ENCODE results near the gene VPS36. TPM values are rescaled to one million over a fixed set of nuclear protein-coding genes. Genes with fewer than 3 reads are reported as not detected.
A peak's percentile ranks its signal among the peaks of the same experiment; 100 is the strongest.

The VPS36 gene
- total and polyA plus RNA-seq, 2 of the 13 experiments (the other 11 are each of a cell fraction or from before 2014, with no cell fraction given): 17.2 to 22.4 TPM

DNA sequence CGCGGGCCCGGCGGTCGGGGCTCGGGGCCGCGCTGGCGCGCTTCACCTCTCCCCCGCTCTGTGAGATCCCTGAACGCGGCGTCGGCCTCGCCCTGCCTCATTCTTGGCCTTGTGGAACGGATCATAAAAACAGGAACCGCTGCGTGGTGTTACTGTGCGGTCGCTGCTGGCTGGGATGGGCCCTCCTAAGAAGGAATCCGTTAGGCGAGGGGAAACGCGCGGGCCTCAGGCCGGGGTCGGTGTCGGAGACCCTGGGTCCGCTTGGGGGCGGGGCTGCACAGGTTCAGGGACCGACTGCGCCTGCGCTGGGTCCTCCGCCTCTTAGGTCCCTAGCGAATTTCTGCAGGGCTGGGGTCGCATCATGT lies 5.2 kb upstream of the VPS36 start (continued):
- TF ChIP-seq, protein P1, sequence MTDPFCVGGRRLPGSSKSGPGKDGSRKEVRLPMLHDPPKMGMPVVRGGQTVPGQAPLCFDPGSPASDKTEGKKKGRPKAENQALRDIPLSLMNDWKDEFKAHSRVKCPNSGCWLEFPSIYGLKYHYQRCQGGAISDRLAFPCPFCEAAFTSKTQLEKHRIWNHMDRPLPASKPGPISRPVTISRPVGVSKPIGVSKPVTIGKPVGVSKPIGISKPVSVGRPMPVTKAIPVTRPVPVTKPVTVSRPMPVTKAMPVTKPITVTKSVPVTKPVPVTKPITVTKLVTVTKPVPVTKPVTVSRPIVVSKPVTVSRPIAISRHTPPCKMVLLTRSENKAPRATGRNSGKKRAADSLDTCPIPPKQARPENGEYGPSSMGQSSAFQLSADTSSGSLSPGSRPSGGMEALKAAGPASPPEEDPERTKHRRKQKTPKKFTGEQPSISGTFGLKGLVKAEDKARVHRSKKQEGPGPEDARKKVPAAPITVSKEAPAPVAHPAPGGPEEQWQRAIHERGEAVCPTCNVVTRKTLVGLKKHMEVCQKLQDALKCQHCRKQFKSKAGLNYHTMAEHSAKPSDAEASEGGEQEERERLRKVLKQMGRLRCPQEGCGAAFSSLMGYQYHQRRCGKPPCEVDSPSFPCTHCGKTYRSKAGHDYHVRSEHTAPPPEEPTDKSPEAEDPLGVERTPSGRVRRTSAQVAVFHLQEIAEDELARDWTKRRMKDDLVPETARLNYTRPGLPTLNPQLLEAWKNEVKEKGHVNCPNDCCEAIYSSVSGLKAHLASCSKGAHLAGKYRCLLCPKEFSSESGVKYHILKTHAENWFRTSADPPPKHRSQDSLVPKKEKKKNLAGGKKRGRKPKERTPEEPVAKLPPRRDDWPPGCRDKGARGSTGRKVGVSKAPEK (CRISPR knock-in tag; IDR thresholded peaks at IDR 0.05; ENCODE audit: borderline replicate concordance): no peak
- TF ChIP-seq ZFYVE20 (CRISPR knock-in tag; IDR thresholded peaks at IDR 0.05; ENCODE audit: borderline replicate concordance, low read depth): no peak
- TF ChIP-seq NFRKB (IDR thresholded peaks at IDR 0.05): no peak
- TF ChIP-seq NBN (conservative IDR thresholded peaks at IDR 0.05): no peak
- 0 out of 2 replicates have a peak, but pooled peaks have one; percentile 19 for TF ChIP-seq THAP11 (CRISPR knock-in tag; IDR thresholded peaks at IDR 0.05)
- TF ChIP-seq PHF20 (CRISPR knock-in tag; IDR thresholded peaks at IDR 0.05): no peak; the same call in 1 of the 2 replicates
- no peak for TF ChIP-seq NPAS2 (CRISPR knock-in tag; IDR thresholded peaks at IDR 0.05; ENCODE audit: borderline replicate concordance)
- TF ChIP-seq RBAK (CRISPR knock-in tag; IDR thresholded peaks at IDR 0.05): no peak
- TF ChIP-seq, protein P2, sequence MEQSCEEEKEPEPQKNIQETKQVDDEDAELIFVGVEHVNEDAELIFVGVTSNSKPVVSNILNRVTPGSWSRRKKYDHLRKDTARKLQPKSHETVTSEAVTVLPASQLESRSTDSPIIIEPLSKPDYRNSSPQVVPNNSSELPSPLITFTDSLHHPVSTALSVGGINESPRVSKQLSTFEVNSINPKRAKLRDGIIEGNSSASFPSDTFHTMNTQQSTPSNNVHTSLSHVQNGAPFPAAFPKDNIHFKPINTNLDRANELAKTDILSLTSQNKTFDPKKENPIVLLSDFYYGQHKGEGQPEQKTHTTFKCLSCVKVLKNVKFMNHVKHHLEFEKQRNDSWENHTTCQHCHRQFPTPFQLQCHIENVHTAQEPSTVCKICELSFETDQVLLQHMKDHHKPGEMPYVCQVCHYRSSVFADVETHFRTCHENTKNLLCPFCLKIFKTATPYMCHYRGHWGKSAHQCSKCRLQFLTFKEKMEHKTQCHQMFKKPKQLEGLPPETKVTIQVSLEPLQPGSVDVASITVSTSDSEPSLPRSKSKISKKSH (CRISPR knock-in tag; IDR thresholded peaks at IDR 0.05; ENCODE audit: borderline replicate concordance): no peak
- TF ChIP-seq, protein P3, sequence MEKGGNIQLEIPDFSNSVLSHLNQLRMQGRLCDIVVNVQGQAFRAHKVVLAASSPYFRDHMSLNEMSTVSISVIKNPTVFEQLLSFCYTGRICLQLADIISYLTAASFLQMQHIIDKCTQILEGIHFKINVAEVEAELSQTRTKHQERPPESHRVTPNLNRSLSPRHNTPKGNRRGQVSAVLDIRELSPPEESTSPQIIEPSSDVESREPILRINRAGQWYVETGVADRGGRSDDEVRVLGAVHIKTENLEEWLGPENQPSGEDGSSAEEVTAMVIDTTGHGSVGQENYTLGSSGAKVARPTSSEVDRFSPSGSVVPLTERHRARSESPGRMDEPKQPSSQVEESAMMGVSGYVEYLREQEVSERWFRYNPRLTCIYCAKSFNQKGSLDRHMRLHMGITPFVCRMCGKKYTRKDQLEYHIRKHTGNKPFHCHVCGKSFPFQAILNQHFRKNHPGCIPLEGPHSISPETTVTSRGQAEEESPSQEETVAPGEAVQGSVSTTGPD (CRISPR knock-in tag; IDR thresholded peaks at IDR 0.05): no peak
- TF ChIP-seq, protein P4, sequence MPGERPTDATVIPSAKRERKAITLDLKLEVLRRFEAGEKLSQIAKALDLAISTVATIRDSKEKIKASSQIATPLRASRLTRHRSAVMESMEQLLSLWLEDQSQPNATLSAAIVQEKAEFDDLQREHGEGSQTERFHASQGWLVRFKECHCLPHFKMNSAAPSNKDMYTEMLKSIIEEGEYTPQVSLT (CRISPR knock-in tag; IDR thresholded peaks at IDR 0.05; ENCODE audit: borderline replicate concordance, low read depth): no peak
- TF ChIP-seq, protein P5, sequence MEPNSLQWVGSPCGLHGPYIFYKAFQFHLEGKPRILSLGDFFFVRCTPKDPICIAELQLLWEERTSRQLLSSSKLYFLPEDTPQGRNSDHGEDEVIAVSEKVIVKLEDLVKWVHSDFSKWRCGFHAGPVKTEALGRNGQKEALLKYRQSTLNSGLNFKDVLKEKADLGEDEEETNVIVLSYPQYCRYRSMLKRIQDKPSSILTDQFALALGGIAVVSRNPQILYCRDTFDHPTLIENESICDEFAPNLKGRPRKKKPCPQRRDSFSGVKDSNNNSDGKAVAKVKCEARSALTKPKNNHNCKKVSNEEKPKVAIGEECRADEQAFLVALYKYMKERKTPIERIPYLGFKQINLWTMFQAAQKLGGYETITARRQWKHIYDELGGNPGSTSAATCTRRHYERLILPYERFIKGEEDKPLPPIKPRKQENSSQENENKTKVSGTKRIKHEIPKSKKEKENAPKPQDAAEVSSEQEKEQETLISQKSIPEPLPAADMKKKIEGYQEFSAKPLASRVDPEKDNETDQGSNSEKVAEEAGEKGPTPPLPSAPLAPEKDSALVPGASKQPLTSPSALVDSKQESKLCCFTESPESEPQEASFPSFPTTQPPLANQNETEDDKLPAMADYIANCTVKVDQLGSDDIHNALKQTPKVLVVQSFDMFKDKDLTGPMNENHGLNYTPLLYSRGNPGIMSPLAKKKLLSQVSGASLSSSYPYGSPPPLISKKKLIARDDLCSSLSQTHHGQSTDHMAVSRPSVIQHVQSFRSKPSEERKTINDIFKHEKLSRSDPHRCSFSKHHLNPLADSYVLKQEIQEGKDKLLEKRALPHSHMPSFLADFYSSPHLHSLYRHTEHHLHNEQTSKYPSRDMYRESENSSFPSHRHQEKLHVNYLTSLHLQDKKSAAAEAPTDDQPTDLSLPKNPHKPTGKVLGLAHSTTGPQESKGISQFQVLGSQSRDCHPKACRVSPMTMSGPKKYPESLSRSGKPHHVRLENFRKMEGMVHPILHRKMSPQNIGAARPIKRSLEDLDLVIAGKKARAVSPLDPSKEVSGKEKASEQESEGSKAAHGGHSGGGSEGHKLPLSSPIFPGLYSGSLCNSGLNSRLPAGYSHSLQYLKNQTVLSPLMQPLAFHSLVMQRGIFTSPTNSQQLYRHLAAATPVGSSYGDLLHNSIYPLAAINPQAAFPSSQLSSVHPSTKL (CRISPR knock-in tag; IDR thresholded peaks at IDR 0.05): peak; percentile 25; the same call in 1 of the 2 replicates
- TF ChIP-seq ZNF383 (CRISPR knock-in tag; IDR thresholded peaks at IDR 0.05; ENCODE audit: borderline replicate concordance): no peak
- TF ChIP-seq, protein P6, sequence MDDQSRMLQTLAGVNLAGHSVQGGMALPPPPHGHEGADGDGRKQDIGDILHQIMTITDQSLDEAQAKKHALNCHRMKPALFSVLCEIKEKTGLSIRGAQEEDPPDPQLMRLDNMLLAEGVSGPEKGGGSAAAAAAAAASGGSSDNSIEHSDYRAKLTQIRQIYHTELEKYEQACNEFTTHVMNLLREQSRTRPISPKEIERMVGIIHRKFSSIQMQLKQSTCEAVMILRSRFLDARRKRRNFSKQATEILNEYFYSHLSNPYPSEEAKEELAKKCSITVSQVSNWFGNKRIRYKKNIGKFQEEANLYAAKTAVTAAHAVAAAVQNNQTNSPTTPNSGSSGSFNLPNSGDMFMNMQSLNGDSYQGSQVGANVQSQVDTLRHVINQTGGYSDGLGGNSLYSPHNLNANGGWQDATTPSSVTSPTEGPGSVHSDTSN (CRISPR knock-in tag; IDR thresholded peaks at IDR 0.05; ENCODE audit: borderline replicate concordance): no peak
- no peak for TF ChIP-seq RFXANK (CRISPR knock-in tag; IDR thresholded peaks at IDR 0.05)
- TF ChIP-seq, protein P7, sequence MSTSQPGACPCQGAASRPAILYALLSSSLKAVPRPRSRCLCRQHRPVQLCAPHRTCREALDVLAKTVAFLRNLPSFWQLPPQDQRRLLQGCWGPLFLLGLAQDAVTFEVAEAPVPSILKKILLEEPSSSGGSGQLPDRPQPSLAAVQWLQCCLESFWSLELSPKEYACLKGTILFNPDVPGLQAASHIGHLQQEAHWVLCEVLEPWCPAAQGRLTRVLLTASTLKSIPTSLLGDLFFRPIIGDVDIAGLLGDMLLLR (CRISPR knock-in tag; IDR thresholded peaks at IDR 0.05): 0 out of 2 replicates have a peak, but pooled peaks have one; percentile 32
- no peak for TF ChIP-seq ZMAT3 (CRISPR knock-in tag; conservative IDR thresholded peaks at IDR 0.05)
- TF ChIP-seq ZNF224 (CRISPR knock-in tag; IDR thresholded peaks at IDR 0.05): no peak
- TF ChIP-seq RBFOX2 (IDR thresholded peaks at IDR 0.05; ENCODE audit: low read depth, low read length): peak; percentile 84

All from HepG2 (cell line).